B cell (primary cell): Measurements from ENCODE around the gene MAN2A2.

Source experiments
- EZH2 ChIP-seq: IDR thresholded peaks from 2 replicates; pipeline ENCODE4 v1.6.1; 2012; ENCODE audit warnings: borderline replicate concordance, low read depth, mild to moderate bottlenecking, moderate library complexity, low read length; ENCODE audit not compliant: insufficient read depth, poor library complexity, severe bottlenecking
- TF ChIP-seq, protein P1 (sequence below): fragments of 200-600 bp; IDR thresholded peaks from one replicate; pipeline ENCODE4 v1.8.0; 2022; ENCODE audit warnings: antibody characterized with exemption, mild to moderate bottlenecking

DNA sequence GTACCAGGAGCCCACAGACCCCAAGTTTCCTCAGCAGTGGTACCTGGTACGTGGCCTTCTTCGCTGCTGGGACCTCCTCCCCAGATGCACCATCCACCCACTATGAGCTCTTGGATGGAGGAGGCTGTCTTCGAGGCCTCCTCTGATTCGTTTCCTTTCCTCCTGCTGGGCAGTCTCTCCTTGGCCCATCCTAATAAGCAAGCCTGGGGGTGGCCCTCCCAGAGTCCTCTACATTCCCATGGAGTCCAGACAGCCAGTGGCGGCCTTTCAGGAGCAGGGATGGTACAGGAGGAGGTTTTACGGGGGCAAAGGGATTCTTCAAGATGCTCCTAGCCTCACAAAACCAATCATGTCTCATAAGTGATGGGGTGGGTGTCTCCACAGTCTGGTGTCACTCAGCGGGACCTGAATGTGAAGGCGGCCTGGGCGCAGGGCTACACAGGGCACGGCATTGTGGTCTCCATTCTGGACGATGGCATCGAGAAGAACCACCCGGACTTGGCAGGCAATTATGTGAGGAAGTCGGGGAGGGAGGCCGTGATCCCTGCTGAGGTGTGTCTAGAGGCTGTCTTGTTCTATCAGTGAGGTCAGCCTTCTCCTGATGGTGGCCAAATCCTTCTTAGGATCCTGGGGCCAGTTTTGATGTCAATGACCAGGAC, 26.5 kb upstream of the MAN2A2 start:
- TF ChIP-seq, protein P1, sequence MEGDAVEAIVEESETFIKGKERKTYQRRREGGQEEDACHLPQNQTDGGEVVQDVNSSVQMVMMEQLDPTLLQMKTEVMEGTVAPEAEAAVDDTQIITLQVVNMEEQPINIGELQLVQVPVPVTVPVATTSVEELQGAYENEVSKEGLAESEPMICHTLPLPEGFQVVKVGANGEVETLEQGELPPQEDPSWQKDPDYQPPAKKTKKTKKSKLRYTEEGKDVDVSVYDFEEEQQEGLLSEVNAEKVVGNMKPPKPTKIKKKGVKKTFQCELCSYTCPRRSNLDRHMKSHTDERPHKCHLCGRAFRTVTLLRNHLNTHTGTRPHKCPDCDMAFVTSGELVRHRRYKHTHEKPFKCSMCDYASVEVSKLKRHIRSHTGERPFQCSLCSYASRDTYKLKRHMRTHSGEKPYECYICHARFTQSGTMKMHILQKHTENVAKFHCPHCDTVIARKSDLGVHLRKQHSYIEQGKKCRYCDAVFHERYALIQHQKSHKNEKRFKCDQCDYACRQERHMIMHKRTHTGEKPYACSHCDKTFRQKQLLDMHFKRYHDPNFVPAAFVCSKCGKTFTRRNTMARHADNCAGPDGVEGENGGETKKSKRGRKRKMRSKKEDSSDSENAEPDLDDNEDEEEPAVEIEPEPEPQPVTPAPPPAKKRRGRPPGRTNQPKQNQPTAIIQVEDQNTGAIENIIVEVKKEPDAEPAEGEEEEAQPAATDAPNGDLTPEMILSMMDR, result no peak
- no peak for TF ChIP-seq EZH2
